Amygdala (tissue), 56 donors: ENCODE data around the gene NR6A1.

Experiments used
- DNase-seq, 56 donors: peaks; one replicate each; lab custom pipeline; 2025; lab: John Stamatoyannopoulos, UW

The NR6A1 gene

DNA sequence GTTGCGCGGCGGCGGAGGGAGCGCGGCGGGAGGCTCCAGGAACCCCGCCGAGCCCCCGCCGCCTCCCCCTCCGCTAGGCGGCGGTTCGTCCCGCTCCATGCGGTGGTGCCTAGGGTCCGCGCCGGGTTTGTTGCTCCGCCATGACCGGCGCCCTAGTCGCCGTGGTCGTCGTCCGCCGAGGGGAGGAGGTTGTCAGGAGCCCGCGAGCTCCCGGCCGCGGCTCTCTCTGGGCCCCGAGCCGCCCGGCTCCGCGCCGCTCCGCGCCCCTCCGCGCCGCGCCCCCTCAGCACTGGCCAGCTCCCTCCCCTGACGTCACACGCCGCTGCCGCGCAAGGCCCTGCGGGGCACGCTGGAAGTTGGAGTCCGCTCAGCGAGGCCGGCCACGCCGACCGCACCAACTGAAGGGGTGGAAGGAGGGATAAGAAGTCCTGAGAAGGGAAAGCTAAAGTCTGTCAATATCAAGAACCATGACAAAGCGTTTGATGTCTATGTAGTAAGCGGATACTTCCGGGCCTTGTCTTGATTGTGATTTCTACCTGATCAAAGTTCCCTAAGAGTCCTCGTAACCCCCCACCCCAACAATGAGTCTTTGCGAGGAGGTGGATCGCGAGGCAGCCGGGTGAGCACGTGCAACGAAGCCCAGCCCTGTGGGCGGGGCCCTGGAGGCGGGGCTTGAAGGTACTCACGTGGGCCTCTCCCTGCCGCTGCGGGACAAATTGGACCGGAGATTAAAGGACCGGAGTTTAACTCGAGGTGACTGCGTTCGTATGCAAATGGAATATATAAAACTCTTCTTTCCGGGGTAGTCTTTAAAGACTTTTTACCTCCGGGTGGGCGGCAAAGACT, at the start of gene NR6A1:
Gene NR6A1, minus strand, starts transcription at position 291 of the 846 bp plus-strand sequence.
- DNase-seq = peak; percentile 49 to 97 (median 91)

DNA sequence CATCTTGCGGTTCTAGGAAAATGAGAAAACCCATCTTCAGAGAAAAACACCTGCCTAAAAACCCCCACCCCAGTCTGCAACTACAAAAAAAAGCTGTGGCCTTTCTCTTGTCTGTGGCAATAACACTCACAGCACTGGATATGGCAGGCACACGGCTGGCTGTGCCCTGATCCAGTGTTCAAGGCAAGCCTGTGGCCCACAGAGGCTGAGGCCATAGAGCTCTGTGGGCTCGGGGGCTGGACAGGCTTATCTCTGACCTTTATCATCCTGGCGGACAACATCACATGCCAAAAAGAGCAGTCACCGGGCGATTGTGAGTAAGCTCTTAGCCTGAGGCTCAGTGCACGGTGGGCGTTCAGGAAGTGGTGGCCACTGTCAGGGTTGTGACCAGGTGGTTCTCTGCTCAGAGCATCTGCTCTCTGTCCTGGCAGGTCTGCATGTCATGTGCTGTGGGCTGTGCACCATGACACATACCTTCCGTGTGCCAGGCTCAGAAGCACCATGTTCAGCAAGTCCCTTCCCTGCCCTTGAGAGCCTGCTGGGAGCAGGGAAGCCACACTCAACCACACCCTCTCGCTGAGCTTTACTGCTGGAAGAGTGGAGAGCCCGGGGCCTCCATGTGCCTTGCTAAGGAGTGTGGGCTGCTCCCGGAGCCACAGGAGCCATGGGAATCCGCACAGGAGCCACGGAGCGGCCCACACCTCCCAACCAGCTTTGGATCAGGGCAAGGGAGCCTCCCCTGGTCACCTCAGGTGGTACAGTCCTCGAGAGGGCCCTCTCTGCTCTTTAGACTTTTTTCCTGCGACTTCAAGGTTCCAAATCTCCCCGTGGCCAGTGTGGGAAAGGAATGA, 47.5 kb upstream of the NR6A1 start:
- DNase-seq = no peak

- no peak for DNase-seq
Measured at GRCh38 chr9:124815601-124816000, 44.5 kb upstream of the NR6A1 start.

- DNase-seq = no peak
Measured at GRCh38 chr9:124814164-124814535, 43.0 kb upstream of the NR6A1 start.

DNA sequence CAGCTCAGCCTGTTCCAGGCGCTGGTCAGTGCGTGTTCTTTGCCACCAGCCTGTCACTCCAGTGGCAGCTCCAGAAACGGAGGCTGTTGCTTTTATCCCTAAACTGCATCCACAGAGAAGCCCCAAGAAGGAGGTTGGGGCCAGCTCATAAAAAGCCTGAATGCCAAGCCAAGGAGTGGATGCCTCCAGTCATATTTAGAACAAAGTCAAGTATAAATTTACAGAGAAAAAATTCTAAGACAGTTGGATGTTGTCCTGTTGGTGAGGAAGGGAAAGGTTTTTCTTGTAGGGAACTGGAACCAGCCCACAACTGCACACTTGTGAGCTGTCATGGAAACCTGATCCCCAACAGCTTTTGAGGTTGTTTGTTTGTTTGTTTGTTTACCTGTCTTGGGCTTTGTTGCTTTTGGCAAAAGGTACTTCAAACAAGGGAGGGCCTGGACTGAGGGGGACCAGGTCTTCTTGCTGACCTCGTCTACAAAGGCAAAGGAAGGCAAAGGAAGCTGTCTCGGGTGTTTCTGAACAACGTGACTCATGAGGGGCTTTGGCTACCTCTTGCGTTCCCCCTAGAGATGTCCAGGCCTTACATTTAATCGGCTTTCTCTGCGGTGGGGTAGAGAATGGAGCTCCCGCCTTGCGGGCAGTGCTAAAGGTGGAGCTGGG, 42.5 kb upstream of the NR6A1 start:
- no peak for DNase-seq

- no peak for DNase-seq
Measured at GRCh38 chr9:124813041-124813440, 41.9 kb upstream of the NR6A1 start.

DNA sequence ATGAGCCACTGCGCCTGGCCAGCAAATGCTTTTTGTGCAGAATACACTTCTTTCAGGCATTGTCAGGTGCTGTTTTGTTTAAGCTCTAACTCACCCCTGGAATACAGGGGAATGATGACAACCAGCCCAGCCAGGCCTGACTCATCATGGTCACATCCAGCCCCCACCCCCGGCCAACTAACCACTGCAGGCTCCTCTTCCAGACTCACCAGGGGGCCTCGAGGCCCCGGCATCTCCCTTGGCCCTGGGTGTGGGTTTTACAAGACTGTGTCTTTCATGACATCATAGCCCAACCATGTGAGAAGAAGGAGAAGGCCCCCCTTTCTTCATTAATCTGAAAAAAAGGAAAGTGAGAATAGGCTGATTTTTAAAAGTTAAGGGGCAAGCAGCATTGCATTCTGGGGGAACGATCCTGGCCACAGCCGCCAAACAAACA, 41.3 kb upstream of the NR6A1 start:
- DNase-seq = no peak

DNA sequence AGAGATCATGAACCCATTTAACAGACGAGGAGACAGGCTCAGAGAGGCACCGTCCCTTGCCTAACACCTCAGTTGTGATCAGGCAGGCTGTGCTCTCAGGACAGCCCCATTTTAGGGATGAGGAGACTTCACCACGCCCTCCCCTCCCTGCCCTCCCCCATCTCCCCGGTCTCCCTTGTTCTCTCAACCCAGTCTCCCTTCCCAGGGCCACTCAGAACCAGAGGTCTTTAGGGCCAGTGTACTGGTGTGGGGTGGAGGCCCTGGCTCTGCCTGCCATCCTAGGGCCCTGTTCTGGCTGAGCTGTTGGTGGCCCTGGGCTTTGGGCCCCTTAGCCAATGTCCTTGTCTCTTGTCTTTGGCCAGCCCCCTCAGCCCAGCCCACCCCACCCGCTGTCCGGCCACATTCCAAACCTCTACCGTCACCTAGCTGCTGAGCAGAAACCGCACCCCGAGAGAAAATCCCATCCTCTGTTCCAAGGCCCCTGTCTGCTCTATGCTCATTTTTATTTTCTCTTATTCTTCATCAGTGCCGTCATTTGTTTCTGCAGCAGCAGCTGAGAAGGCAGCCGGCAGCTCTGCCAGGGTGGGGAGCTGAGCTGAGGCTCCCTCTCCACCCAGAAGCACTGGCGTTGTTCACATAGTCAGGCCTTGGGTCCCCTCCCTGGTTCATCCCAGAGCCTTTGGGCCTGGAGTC, 39.7 kb upstream of the NR6A1 start:
- DNase-seq = no peak

DNA sequence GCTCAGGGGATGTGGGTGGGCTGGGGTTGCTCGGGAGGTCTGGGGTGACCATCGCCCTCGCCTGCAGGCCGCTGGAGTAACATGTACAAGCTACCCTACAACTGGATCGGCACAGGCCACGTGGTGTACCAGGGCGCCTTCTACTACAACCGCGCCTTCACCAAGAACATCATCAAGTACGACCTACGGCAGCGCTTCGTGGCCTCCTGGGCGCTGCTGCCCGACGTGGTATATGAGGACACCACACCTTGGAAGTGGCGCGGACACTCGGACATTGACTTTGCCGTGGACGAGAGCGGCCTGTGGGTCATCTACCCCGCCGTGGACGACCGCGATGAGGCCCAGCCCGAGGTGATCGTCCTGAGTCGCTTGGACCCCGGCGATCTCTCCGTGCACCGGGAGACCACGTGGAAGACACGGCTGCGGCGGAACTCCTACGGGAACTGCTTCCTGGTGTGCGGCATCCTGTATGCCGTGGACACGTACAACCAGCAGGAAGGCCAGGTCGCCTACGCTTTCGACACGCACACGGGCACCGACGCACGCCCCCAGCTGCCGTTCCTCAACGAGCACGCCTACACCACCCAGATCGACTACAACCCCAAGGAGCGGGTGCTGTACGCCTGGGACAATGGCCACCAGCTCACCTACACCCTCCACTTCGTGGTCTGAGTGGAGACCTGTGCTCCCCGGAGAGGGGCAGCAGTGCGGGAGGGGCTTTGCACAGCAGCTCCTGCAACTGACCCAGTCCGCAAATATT, 38.8 kb upstream of the NR6A1 start:
- DNase-seq = no peak

DNA sequence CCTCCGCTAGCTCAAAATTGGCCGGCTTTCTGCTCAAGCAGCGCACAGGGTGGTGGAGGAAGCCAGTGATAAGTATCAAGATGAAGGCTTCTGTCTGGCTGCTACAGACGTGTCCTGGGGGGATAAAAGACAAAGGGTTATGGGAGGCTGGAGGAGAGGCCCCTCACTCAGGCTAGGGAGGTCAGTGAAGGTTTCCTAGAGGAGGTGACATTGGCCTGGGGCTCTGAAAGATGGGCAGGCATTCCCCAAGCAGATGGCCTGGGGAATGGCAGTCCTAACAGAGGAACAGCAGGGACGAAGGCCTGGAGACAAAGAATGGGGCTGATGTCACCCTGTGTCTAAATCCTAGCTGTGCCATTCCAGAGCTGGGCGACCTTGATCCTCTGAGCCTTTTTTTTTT, 38.1 kb upstream of the NR6A1 start:
- no peak for DNase-seq

DNA sequence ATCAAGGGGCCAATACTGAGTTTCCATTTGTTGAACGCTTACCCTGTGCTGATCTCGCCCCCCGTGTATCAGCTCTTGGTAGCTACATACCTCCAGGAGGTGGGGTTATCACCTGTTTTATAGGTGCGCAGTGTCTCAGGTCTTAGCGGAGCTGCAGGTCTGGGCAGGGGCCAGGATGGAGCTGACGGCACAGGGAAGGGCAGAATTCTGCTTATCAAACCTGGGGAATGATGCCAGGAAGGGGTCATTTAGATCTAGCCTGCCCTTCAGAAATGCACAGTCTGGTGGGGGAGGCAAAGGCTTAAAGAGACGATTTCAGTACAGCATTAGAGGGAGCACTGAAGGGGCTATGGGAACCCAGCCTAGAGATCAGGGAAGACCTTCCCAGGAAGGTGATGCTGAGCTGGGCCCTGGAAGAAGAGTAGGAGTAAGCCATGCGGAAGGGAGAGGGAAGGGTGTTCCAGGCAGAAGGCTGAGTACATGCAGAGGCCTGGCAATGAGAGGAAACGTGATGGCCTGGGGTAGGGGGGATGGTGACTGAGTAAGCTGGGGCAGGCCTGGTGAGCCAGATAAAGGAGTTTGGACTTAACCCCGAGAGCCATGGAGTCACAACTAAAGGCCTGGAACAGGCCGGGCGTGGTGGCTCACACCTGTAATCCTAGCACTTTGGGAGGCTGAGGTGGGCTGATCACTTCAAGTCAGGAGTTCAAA, 37.3 kb upstream of the NR6A1 start:
- no peak for DNase-seq

DNA sequence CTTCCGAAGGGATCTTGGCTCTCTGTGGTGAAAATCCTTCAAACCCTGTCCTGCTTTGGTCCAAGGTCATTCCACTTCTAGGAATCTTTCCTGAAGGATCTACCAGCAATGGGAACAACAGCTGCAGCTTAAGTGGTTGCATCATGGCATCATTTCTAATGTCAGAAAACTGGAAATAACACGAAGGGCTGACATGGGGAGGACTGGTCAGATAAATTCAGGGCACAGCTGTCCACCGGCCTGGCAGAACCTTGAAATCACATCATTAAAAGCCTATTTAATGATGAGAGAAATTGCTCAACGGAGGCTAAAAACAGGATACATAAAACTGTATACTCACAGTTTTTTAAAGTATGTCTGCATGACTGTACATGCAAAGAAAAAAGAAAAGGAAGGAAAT, 34.1 kb upstream of the NR6A1 start:
- DNase-seq = no peak

DNA sequence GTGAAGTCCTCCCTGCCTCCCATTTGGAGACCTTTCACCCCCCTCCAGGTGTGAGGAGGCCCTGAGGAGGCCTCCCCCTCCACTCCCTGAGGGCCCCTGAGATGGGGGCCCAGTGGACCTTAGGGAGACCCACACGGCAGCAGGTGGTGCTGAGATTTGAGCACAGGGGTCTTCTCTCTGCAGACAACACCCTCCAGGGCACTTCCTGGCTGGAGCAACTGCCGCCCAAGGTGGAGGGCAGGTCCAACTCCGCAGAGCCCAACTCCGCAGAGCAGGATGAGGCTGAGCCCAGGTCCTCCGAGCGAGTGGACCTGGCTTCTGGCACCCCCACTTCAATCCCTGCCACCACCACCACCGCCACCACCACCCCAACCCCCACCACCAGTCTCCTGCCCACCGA, 32.8 kb upstream of the NR6A1 start:
- DNase-seq = no peak

DNA sequence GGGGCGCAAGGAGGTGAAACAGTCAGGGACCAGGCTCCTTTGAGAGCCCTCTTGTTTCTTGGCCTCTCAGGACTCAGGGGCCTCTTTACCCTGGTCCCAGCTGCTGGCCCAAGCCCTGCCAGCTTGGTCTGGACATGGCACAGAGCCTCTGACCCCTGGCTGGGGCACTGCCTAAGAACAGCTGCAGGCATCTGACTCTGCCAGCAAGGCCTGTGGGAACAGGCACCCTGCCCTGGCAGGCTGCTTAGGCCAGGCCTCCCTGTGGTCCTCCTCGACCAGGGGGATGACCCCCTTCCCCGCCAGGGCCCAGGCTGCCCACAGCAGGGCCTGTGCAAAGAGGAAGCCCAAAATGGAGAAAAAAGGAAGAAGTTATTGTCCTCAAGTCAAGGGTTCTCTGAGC, 31.3 kb upstream of the NR6A1 start:
- peak in 8 of 56 donors; percentile 10 to 41 (median 12) for DNase-seq

- no peak for DNase-seq
Measured at GRCh38 chr9:124801356-124801755, 30.2 kb upstream of the NR6A1 start.

DNA sequence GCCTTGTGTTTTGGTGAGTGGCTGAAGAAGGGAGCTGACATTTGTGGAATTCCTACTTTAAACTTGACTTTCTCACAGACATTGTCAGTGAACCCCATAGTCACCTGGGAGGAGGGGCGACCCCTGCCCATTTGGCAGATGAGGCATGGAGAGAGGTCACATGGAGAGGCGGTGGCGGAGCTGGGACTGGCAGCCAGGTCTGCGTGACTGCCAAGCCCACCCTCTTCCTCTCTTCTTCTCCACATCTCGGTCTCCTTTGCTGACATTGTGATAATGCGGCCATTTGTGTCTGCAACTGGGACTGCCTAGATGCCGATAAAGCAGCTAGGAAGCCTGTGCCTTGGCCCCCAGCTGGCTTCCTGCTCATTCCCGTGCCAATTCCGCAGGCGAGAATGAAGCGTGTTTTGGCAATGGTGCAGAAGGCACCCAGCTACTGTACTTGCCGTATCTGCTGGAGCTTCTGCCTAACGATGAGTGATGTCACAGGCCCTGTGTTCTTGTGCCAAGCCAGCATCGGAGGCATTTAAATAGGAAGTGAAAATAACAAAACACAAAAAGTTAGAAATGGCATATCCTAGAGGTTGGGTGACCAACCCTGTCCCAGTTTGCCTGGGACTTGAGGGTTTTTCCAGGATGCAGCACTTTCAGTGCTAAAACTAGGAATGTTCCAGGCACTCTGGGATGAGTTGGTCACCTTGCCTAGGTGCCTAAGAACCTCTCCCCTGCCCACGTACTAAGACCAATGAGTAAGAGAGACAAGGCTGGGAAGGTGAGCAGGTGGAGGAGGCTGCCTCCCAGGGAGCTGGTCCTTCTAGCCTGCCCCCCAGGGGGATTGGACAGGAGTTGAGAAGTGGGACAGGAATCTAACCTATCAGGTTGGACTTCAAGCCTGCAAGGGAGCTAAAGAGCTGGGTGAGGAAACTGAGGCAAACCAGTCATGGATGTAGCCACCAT, 29.5 kb upstream of the NR6A1 start:
- peak in 24 of 56 donors; percentile 2 to 77 (median 21) for DNase-seq

- DNase-seq = no peak
Measured at GRCh38 chr9:124799274-124800006, 28.3 kb upstream of the NR6A1 start.
